Measurements from ENCODE around the gene OSMR.

DNA sequence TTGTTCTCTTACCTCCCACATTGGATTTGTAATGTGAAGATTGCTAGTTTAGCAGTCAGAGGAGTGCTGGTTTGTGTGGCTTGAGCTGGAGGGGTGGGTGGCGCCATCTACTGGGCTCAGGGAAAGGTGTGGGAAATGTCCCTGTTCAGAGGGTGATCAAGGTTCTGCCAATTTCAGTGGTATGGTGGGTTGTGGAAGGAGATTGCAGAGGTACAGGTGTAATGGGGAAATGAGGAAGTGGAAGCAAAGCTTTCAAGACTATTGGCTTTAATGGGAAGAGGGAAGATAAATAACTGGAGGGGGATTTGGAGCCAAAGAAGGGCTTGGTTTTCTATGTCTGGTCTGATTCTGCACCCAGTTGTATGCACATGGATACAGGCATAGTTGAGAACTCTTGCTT, 76.4 kb downstream of the OSMR start:
- TF ChIP-seq EZH2phosphoT487 (IDR thresholded peaks at IDR 0.05; ENCODE audit: insufficient read depth, low read depth) (no peak), EZH2 (IDR thresholded peaks at IDR 0.05; ENCODE audit: insufficient read depth, poor library complexity, severe bottlenecking) (no peak)

Measured in GM23248 (cell line).